Stimulated activated CD8-positive, alpha-beta memory T cell treated with anti-CD3 and anti-CD28 coated beads, Interleukin-2, amount 100 ng/mL, for 48 hours (primary cell): ENCODE measurements around the gene KERA.
"Not testable (repeated sequence)": the region's sequence is repeated elsewhere in the genome, so short reads cannot be mapped to it uniquely, and the experiment has no call there.

Source experiments
- DNase-seq, 2 donors: peaks; one replicate each; pipeline ENCODE4 v3.0.0-alpha.2; 2020; ENCODE audit warnings: low read depth in 2 of 2

KERA gene

GRCh38 chr12:91057368-91058165 is at the start of gene KERA:
TSS of gene KERA (minus strand) at chr12:91058024. CDS start at chr12:91056281, 1,743 bp downstream.
- no peak for DNase-seq

- DNase-seq, result no peak
These were observed 48.5 kb upstream of the KERA start for GRCh38 chr12:91106283-91106682.

GRCh38 chr12:91105807-91106206 is 48.0 kb upstream of the KERA start:
- DNase-seq, result no peak

- no peak for DNase-seq
These were observed 47.1 kb upstream of the KERA start for GRCh38 chr12:91104812-91105466.

GRCh38 chr12:91103624-91104023 is 45.8 kb upstream of the KERA start:
- no peak for DNase-seq

- no peak for DNase-seq
These were observed 45.3 kb upstream of the KERA start for GRCh38 chr12:91103101-91103500.

GRCh38 chr12:91100906-91101305 is 43.1 kb upstream of the KERA start:
- no peak for DNase-seq

GRCh38 chr12:91099836-91100235 is 42.0 kb upstream of the KERA start:
- no peak for DNase-seq

- no peak for DNase-seq
These were observed 41.5 kb upstream of the KERA start for GRCh38 chr12:91099341-91099740.

GRCh38 chr12:91098941-91099340 is 41.1 kb upstream of the KERA start:
- DNase-seq, result no peak

GRCh38 chr12:91098461-91098860 is 40.6 kb upstream of the KERA start:
- no peak for DNase-seq

GRCh38 chr12:91094957-91095356 is 37.1 kb upstream of the KERA start:
- DNase-seq, result no peak

GRCh38 chr12:91094032-91094662 is 36.3 kb upstream of the KERA start:
- no peak for DNase-seq

- DNase-seq, result no peak
These were observed 35.5 kb upstream of the KERA start for GRCh38 chr12:91093341-91093740.

GRCh38 chr12:91091916-91092715 is 34.3 kb upstream of the KERA start:
- no peak for DNase-seq

- DNase-seq, result not testable (repeated sequence)
These were observed 32.1 kb upstream of the KERA start for GRCh38 chr12:91089953-91090352.

- no peak for DNase-seq
These were observed 22.2 kb upstream of the KERA start for GRCh38 chr12:91080041-91080440.

- DNase-seq, result no peak
These were observed 20.7 kb upstream of the KERA start for GRCh38 chr12:91078501-91078900.

GRCh38 chr12:91077228-91077954 is 19.6 kb upstream of the KERA start:
- no peak for DNase-seq

GRCh38 chr12:91074851-91075250 is 17.0 kb upstream of the KERA start:
- no peak for DNase-seq

GRCh38 chr12:91074154-91074709 is 16.4 kb upstream of the KERA start:
- no peak for DNase-seq
